Measurements from ENCODE around the gene MROH7. TPM values are rescaled to one million over a fixed set of nuclear protein-coding genes. Genes with fewer than 3 reads are reported as not detected.

The MROH7 gene
- total RNA-seq, 4 donors from 2014 or later, result 0.65 to 3.0 (median 2.0) TPM

GRCh38 chr1:54699936-54700525 lies 58.4 kb downstream of the MROH7 start:
- intact Hi-C loops (cut with DNase I; ENCODE audit: low total_unique reads), result no loop called here
- WGBS, 2 donors, result 81 to 94% methylated on average over 11 of the region's 11 CpGs
- peak in 1 of 2 donors; percentile 74 for DNase-seq (ENCODE audit: low spot score in 2 of 2)
- TF ChIP-seq CTCF (IDR thresholded peaks at IDR 0.05) (no peak), POLR2A (IDR thresholded peaks at IDR 0.05) (no peak)
- no peak overlapping the region for H3K4me3 ChIP-seq (ENCODE audit: low read depth, poor library complexity, severe bottlenecking)

DNA sequence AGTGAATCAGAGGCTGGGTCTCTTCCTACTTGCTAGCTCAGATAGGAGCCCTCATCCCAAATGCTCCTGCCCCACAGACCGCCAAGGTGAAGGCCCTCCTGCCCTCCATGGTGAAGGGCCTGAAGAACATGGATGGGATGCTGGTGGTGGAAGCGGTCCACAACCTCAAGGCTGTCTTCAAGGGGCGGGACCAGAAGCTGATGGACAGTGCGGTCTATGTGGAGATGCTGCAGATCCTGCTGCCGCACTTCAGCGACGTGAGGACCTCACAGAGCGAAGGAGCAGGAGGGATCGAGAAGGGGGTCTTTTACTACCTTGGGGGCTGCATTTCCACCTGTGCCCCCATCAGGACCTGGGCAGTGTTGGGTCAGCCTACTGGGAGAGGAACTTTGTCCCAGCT lies 59.5 kb downstream of the MROH7 start:
- WGBS, 2 donors, result 94 to 98% methylated on average over 8 to 9 of the region's 9 CpGs
- DNase-seq (ENCODE audit: low spot score in 2 of 2), result peak in 1 of 2 donors; percentile 66
- TF ChIP-seq POLR2A (IDR thresholded peaks at IDR 0.05) (no peak), CTCF (IDR thresholded peaks at IDR 0.05) (no peak)
- intact Hi-C loops (cut with DNase I; ENCODE audit: low total_unique reads), result no loop called here
- H3K4me3 ChIP-seq (ENCODE audit: low read depth, poor library complexity, severe bottlenecking), result no peak overlapping the region

DNA sequence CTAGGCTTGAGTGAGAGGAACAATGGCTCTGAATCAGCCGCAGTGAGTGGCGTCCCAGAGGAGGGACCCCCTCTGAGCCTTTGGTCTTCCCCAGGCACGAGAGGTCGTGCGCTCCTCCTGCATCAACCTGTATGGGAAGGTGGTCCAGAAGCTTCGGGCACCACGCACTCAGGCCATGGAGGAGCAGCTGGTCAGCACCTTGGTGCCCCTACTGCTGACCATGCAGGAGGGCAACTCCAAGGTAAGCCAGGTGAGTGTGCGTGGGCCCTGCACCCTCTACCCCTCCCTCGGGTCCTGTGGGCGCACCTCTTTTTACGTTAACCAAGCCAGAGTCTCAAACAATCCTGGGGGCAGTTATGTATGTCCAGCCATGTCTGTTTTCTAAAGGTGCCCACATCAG lies 60.4 kb downstream of the MROH7 start:
- TF ChIP-seq POLR2A (IDR thresholded peaks at IDR 0.05), result no peak
- no peak for TF ChIP-seq CTCF (IDR thresholded peaks at IDR 0.05)
- DNase-seq (ENCODE audit: low spot score in 2 of 2), result peak in 1 of 2 donors; percentile 83
- H3K4me3 ChIP-seq (ENCODE audit: low read depth, poor library complexity, severe bottlenecking), result no peak overlapping the region
- 87 to 89% methylated on average over 11 of the region's 11 CpGs for WGBS, 2 donors
- intact Hi-C loops (cut with DNase I; ENCODE audit: low total_unique reads), result no loop called here

DNA sequence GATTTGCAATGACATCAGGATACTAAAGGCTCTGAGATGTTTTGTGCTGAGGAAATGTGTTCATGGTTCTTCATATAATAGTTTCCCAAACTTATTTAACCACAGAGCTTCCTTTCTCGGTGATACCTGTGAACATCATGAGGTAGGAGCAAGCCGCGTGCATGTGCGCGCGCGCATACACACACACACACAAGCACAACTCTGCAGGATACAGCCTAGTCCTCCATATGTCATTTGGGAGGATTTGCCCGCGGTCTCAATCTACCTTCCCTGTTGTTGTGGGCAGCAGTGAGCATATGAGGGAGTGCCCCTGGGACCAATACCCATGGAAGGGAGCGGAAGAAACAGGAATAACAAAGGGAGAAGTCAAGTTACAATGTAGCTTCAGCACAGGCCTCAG lies 61.9 kb downstream of the MROH7 start:
- no peak overlapping the region for H3K4me3 ChIP-seq (ENCODE audit: low read depth, poor library complexity, severe bottlenecking)
- TF ChIP-seq CTCF (IDR thresholded peaks at IDR 0.05), result no peak
- no peak for TF ChIP-seq POLR2A (IDR thresholded peaks at IDR 0.05)
- intact Hi-C loops (cut with DNase I; ENCODE audit: low total_unique reads), result no loop called here
- 88 to 97% methylated on average over 10 of the region's 10 CpGs for WGBS, 2 donors
- DNase-seq (ENCODE audit: low spot score in 2 of 2), result peak in 1 of 2 donors; percentile 31

GRCh38 chr1:54705153-54705552 lies 63.6 kb downstream of the MROH7 start:
- 81 to 82% methylated on average over 2 of the region's 2 CpGs for WGBS, 2 donors
- H3K4me3 ChIP-seq (ENCODE audit: low read depth, poor library complexity, severe bottlenecking), result no peak overlapping the region
- no peak for DNase-seq (ENCODE audit: low spot score in 2 of 2)
- intact Hi-C loops (cut with DNase I; ENCODE audit: low total_unique reads), result no loop called here
- TF ChIP-seq CTCF (IDR thresholded peaks at IDR 0.05) (no peak), POLR2A (IDR thresholded peaks at IDR 0.05) (no peak)

DNA sequence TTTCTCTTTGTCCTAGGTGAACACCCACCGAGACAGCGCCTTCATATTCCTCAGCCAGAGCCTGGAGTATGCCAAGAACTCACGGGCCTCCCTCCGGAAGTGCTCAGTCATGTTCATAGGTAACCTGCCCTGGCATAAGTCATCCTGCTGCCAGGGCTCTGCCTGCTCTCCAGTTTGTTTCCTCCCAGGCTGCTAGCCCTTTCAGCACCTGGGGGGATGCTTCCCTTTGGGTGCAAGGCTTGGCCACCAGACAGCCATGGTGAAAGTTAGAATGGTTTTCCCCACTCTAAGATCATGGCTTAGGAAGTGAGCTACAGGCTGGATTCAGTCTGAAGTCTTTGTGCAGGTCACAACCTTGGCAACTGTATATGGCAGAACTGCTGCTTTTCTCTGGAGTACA lies 64.8 kb downstream of the MROH7 start:
- no peak overlapping the region for H3K4me3 ChIP-seq (ENCODE audit: low read depth, poor library complexity, severe bottlenecking)
- intact Hi-C loops (cut with DNase I; ENCODE audit: low total_unique reads), result no loop called here
- WGBS, 2 donors, result 76 to 84% methylated on average over 4 of the region's 4 CpGs
- no peak for TF ChIP-seq CTCF (IDR thresholded peaks at IDR 0.05)
- TF ChIP-seq POLR2A (IDR thresholded peaks at IDR 0.05), result no peak
- no peak for DNase-seq (ENCODE audit: low spot score in 2 of 2)

Measured in lower leg skin (tissue), 4 donors.